ENCODE results near the gene IKBKE. TPM values are rescaled to one million over a fixed set of nuclear protein-coding genes. Genes with fewer than 3 reads are reported as not detected.

Gene IKBKE
- total RNA-seq, 2 donors from 2014 or later = 15.9 to 28.4 TPM

GRCh38 chr1:206526064-206526911, 56.0 kb downstream of the IKBKE start:
- H3K4me1 ChIP-seq = no peaks in the 10 kb centered on the region
- intact Hi-C loops (cut with DNase I) = no loop called here
- H3K9ac ChIP-seq (ENCODE audit: low read depth in 2 of 2, low read length in 2 of 2) = no peak overlapping the region
- H3K36me3 ChIP-seq = no peaks in the 10 kb centered on the region
- no peaks in the 10 kb centered on the region for H3K27me3 ChIP-seq
- no peak for DNase-seq
- no peaks in the 10 kb centered on the region for H3K9me3 ChIP-seq
- TF ChIP-seq, protein P1, sequence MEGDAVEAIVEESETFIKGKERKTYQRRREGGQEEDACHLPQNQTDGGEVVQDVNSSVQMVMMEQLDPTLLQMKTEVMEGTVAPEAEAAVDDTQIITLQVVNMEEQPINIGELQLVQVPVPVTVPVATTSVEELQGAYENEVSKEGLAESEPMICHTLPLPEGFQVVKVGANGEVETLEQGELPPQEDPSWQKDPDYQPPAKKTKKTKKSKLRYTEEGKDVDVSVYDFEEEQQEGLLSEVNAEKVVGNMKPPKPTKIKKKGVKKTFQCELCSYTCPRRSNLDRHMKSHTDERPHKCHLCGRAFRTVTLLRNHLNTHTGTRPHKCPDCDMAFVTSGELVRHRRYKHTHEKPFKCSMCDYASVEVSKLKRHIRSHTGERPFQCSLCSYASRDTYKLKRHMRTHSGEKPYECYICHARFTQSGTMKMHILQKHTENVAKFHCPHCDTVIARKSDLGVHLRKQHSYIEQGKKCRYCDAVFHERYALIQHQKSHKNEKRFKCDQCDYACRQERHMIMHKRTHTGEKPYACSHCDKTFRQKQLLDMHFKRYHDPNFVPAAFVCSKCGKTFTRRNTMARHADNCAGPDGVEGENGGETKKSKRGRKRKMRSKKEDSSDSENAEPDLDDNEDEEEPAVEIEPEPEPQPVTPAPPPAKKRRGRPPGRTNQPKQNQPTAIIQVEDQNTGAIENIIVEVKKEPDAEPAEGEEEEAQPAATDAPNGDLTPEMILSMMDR (IDR thresholded peaks at IDR 0.05) = no peak
- no peak overlapping the region for H3K4me3 ChIP-seq
- H3K27ac ChIP-seq = no peak overlapping the region

DNA sequence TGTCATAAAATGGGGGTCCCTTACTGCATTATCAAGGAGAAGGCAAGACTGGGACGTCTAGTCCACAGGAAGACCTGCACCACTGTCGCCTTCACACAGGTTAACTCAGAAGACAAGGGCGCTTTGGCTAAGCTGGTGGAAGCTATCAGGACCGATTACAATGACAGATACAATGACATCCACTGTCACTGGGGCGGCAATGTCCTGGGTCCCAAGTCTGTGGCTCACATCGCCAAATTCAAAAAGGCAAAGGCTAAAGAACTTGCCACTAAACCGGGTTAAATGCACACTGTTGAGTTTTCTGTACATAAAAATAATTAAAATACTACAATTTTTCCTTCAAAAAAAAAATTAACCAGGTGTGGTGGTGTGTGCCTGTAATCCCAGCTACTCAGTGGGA, 59.1 kb downstream of the IKBKE start:
- Histone ChIP-seq H3K27ac (no peak overlapping the region), H3K36me3 (no peaks in the 10 kb centered on the region), H3K27me3 (no peaks in the 10 kb centered on the region), H3K4me1 (no peaks in the 10 kb centered on the region), H3K9me3 (no peaks in the 10 kb centered on the region), H3K4me3 (no peak overlapping the region), H3K9ac (ENCODE audit: low read depth in 2 of 2, low read length in 2 of 2) (no peak overlapping the region)
- TF ChIP-seq, protein P1 (IDR thresholded peaks at IDR 0.05) = no peak
- no peak for DNase-seq
- intact Hi-C loops (cut with DNase I) = no loop called here

DNA sequence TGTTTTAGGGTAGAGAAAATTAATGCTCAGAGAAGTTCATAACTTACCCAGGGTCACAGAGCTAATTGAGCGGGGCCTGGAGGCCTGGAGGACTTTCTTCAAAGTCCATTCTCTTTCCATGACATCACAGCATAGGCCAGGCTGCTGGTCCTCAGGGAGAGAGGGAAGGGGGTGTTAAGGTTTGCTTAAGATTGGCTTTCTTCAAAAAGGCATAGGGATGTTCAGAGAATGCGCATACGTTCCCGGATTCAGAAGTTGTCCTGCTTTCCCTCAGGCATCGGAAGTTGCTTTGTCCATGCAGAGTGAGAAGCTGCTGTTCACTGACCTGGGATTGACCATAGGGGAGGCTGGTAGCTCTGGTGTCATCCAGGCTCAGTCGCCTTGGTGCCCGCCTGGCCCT, 62.1 kb downstream of the IKBKE start:
- no peak for DNase-seq
- Histone ChIP-seq H3K9ac (ENCODE audit: low read depth in 2 of 2, low read length in 2 of 2) (no peak overlapping the region), H3K9me3 (no peaks in the 10 kb centered on the region), H3K4me1 (no peaks in the 10 kb centered on the region), H3K36me3 (no peaks in the 10 kb centered on the region), H3K27ac (no peak overlapping the region), H3K4me3 (no peak overlapping the region), H3K27me3 (no peaks in the 10 kb centered on the region)
- TF ChIP-seq, protein P1 (IDR thresholded peaks at IDR 0.05) = no peak
- intact Hi-C loops (cut with DNase I) = no loop called here

DNA sequence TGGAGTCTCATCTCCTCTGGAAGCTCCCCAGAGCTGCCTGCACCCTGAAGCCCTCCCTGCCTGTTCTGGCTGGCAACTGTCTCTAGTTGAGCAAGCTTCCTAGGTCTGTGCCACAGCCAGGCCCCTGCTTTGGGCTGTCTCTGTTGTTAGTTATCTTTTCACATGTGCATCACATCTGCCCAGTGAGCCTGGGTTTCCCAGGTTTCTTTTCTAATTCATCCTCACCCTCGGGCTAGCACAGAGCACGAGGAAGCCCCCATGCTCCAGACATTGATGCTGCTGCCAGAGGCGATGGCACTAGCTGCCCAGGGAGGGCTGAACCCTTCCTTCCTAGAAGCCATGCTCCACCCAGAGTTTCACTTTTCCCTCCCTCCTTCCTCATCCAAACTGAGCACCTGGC, 64.3 kb downstream of the IKBKE start:
- intact Hi-C loops (cut with DNase I) = no loop called here
- H3K4me3 ChIP-seq = no peak overlapping the region
- no peak overlapping the region for H3K9ac ChIP-seq (ENCODE audit: low read depth in 2 of 2, low read length in 2 of 2)
- no peaks in the 10 kb centered on the region for H3K9me3 ChIP-seq
- TF ChIP-seq, protein P1 (IDR thresholded peaks at IDR 0.05) = no peak
- no peaks in the 10 kb centered on the region for H3K36me3 ChIP-seq
- no peaks in the 10 kb centered on the region for H3K4me1 ChIP-seq
- H3K27ac ChIP-seq = no peak overlapping the region
- DNase-seq = no peak
- H3K27me3 ChIP-seq = no peaks in the 10 kb centered on the region

DNA sequence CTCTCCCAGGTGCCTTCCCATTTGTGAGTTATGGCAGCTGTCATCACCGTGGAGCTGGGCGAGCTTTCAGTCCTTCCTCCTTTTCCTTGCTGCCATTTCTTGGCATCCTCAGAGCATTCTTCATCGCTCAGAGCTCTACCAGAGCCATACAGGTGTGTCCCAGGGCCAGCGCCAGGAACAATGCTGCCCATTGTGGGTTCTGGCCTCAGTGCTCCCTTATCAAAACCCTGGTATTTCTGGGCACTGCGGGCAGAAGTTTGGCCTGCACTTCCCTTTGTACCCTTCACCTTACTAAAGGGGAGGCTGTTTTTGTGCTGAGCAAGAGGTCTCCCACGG, 65.5 kb downstream of the IKBKE start:
- intact Hi-C loops (cut with DNase I) = no loop called here
- Histone ChIP-seq H3K4me3 (no peak overlapping the region), H3K27ac (no peak overlapping the region), H3K9ac (ENCODE audit: low read depth in 2 of 2, low read length in 2 of 2) (no peak overlapping the region), H3K9me3 (no peaks in the 10 kb centered on the region), H3K36me3 (no peaks in the 10 kb centered on the region), H3K4me1 (peaks cover 4% of the 10 kb centered on the region), H3K27me3 (no peaks in the 10 kb centered on the region)
- no peak for DNase-seq
- TF ChIP-seq, protein P1 (IDR thresholded peaks at IDR 0.05) = no peak

Measured in colonic mucosa (tissue), 4 donors.